GM19467 (cell line): ENCODE results near the gene FOLR2.
"Not testable (repeated sequence)": the region's sequence is repeated elsewhere in the genome, so short reads cannot be mapped to it uniquely, and the experiment has no call there.

Experiments
- ATAC-seq: cut with Tn5 transposase; IDR thresholded peaks from one replicate; pipeline ENCODE4 v1.9.1; 2021; ENCODE audit warnings: mild to moderate bottlenecking, moderate library complexity; ENCODE audit not compliant: unreplicated experiment

Gene FOLR2

DNA sequence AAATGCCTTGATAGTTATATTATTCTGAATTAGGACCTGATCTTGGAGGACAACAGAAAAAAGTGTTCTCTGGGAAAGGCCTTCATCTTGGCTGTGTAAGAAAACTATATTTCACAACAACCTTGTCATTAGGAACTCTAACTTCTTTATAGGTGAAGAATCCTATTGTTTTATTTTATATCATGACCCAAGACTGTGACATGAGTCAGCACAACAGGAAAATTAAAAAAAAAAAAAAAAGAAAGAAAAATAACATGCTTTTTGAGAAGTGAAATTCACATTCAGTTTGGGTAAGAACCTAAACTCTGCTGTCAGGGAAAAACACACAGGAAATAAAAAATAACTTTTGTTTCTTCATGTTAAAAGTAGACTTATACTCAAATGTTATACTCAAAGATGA lies 11.7 kb upstream of the FOLR2 start:
- no peak for ATAC-seq

GRCh38 chr11:72206794-72207193 lies 9.8 kb upstream of the FOLR2 start:
- ATAC-seq, result not testable (repeated sequence)

GRCh38 chr11:72208281-72208680 lies 8.3 kb upstream of the FOLR2 start:
- ATAC-seq, result no peak

DNA sequence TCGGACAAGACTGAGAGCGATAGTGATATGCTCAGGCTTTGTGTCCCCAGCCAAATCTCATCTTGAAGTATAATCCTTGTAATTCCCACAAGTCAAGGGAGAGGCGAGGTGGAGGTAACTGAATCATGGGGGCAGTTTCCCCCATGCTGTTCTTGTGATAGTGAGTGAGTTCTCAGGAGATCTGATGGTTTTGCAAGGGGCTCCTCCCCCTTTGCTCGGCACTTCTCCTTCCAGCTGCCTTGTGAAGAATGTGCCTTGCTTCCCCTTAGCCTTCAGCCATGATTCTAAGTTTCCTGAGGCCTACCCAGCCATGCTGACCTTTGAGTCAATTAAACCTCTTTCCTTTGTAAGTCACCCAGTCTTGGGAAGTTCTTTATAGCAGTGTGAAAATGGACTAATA lies 7.5 kb upstream of the FOLR2 start:
- no peak for ATAC-seq

- ATAC-seq, result no peak
Measured at GRCh38 chr11:72217841-72218240, 1.2 kb downstream of the FOLR2 start.

GRCh38 chr11:72218251-72218745 lies 1.7 kb downstream of the FOLR2 start:
- no peak for ATAC-seq

DNA sequence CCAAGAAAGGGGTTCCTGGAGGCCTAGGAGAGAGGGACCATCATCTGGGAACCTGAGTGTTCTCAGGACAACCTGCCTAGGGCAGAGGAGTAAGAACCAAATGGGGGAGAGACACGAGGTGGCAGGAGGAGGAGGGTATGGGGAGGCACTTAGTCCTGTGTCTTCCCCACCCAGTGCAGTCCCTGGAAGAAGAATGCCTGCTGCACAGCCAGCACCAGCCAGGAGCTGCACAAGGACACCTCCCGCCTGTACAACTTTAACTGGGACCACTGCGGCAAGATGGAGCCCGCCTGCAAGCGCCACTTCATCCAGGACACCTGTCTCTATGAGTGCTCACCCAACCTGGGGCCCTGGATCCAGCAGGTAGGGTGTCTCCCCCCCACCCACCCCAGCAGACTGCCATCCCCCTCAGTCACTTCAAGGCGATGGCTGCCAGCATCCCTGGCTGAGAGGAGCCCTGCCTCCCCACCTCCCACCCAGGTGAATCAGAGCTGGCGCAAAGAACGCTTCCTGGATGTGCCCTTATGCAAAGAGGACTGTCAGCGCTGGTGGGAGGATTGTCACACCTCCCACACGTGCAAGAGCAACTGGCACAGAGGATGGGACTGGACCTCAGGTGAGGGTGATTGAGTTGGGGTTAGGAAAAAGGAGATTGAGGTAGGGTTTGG lies 4.2 kb downstream of the FOLR2 start:
- no peak for ATAC-seq

GRCh38 chr11:72221386-72222075 lies 4.9 kb downstream of the FOLR2 start:
- no peak for ATAC-seq

DNA sequence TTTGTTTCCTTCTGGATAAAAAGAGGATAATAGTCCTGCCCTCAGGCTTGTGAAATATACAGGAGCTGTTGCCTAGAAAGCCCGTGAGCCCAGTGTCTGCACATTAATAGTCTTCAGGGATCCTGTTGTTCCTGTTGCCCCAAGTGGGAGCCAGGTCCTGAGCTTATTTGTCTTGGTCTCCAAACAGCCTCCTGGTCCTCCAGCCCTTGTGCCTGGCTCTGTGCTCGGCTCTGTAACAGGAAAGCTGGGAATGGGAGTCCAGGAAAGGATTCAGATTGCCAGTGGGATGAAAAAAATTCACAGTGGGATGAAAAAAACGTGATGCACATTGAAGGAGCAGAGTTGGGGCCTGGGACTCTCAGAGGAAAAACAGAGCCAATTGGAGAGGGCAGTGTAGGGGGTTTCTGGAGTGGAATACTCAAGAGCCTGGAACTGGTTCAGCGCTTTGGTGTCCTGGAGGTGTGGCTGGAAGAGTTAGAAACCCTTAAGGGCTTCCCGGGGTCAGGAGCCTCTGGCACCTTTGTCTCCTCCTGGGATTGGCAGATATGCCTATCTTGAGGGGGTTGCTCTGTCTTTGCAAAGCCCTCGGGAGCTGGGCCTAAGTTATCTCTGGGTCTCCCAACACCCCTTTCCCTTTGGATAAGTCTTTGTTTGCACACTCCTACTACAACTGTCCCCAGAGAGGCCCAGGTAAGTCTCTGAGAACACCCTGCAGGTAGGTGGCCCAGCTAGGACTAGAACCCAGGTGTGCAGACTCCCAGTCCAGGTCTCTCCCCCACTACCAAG lies 5.7 kb downstream of the FOLR2 start:
- no peak for ATAC-seq

DNA sequence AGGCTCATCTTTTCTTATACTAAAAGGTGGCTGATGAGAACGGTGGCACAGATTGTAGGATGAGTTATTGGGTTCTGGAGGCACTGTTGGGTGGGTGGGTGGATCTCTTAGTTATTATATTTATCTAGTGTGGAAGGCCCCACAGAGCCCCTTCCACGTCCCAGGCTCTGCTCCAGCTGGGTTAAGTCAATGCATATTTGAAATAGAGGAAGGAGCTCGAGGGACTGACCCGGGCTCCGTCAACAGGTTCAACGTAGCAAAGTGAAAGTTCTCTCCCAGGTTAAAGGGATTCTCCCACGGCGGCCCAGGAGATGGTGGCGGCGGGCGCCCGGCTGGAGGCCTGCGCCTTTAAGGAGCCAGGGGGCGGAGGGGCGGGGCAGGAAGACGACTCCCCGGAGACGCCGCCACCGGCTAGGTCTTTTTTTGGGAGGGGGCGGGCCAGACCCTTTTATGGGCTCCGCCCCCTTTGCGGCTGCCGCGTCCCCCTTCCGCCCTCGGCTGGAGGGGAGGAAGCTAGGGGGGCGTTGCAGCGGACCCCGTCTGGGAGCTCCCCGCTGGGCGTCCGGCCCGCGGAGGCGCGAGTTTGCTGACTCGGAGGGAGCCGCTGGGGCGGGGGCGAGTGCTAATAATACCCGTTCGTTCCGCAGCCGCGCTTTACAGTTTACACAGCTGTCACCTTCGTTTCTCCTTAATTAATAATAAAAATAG lies 6.5 kb downstream of the FOLR2 start:
- peak; percentile 53 for ATAC-seq

- peak; percentile 37 for ATAC-seq
Measured at GRCh38 chr11:72223615-72224563, 7.3 kb downstream of the FOLR2 start.

GRCh38 chr11:72224564-72225410 lies 8.2 kb downstream of the FOLR2 start, which contains the start of gene INPPL1:
INPPL1 (plus strand) TSS chr11:72224767; CDS start chr11:72224985, 218 bp downstream.
- ATAC-seq, result no peak

GRCh38 chr11:72225411-72225951 lies 8.9 kb downstream of the FOLR2 start:
- no peak for ATAC-seq

DNA sequence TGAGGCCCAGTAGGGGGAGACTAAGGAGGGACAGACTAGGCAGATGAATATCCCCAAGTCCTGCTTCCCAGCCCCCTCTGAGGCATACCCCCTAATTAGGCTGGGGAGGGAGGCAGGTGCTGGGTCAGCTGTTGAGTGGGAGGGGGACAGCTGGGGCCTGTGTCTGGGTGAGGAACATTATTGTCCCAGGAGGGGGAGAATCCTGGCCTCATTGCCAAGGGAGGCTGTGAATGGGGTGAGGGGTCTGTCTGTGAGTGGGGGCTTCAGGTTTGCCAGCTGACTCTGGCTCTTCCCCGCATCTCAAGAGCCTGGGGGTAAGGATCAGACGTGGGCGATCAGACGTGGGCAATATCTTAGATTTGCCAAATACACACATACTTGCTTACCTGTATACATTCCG lies 10.1 kb downstream of the FOLR2 start:
- no peak for ATAC-seq

DNA sequence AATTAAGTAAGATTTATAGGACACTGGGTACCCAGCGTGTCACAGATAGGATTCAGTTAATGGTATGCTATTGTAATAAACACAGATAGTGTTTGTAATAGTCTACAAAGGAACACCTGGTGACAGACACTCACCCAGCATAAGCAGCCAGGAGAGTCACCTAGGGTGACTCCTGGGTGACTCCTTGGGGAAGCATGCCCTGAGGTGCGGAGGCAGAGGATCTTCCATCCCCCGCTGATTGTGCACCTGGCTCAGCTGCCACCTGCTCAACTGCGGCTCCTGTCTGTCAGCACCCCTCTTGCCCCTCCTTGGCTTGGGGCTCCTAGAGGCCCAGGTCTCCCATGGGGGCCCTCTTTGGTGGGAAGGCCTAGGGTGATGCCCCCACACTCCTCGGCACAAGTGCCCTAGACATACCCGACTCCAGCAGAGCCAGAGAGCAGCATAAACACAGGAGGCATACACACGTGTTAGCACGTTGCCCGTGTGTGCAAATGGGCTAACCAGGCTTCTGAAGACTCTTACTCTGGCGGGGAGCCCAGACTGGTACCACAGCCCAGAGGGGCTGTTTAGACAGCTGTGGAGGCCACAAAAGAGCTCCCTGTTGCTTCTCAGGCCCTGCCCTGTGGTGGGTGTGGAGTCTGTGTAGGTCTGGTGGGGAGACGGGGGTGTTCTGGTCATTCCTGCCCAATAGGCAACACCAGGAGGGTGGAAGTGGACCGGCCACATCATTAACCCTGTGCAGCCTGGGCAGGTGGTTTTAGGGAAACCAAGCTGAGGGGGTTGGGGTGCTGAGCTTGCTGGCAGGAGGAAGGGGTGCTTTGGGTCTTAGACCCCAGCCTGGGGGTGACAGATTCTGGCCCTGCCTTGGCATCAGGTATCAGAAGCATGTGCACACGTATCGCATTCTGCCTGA lies 11.0 kb downstream of the FOLR2 start:
- ATAC-seq, result no peak

DNA sequence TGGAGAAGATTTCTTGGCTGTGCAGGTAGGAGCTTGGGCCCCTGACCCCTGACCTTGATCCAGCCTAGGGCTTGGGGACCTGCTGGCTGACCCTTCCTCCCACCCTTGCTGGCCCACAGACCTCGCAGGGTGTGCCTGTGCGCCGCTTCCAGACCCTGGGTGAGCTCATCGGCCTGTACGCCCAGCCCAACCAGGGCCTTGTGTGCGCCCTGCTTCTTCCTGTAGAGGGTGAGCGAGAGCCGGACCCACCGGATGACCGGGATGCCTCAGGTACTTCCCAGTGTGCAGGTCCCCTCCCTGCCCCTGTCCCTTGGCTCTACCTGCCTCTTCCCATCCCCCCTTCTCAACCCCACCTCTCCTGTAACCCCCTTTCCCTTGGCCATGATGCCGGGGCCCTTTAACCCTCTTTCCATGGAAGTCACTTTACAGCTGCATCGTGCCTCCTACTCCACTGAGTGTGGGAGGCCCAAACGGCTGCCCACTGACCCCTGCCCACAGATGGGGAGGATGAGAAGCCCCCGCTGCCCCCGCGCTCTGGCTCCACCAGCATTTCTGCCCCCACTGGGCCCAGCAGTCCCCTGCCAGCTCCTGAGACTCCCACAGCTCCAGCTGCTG lies 11.7 kb downstream of the FOLR2 start:
- ATAC-seq, result no peak

DNA sequence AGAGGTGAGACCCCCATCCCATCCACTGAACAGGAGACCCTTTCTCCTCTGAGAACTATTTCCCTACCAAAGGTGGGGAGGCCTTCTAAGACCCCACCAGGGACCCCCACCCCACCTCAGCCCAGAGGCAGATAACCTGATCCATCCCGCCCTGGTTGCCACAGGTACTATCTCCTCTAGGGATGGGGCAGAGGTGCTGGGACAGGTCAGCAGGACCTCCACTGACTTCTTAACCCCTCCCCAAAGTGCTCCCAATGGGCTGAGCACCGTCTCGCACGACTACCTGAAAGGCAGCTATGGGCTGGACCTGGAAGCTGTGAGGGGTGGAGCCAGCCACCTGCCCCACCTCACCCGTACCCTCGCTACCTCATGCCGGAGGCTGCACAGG lies 12.2 kb downstream of the FOLR2 start:
- no peak for ATAC-seq
